ENCODE measurements around the gene CTTN. TPM values are rescaled to one million over a fixed set of nuclear protein-coding genes. Genes with fewer than 3 reads are reported as not detected.

Gene CTTN
- polyA plus RNA-seq, 4 donors: 101 to 218 (median 122) TPM

DNA sequence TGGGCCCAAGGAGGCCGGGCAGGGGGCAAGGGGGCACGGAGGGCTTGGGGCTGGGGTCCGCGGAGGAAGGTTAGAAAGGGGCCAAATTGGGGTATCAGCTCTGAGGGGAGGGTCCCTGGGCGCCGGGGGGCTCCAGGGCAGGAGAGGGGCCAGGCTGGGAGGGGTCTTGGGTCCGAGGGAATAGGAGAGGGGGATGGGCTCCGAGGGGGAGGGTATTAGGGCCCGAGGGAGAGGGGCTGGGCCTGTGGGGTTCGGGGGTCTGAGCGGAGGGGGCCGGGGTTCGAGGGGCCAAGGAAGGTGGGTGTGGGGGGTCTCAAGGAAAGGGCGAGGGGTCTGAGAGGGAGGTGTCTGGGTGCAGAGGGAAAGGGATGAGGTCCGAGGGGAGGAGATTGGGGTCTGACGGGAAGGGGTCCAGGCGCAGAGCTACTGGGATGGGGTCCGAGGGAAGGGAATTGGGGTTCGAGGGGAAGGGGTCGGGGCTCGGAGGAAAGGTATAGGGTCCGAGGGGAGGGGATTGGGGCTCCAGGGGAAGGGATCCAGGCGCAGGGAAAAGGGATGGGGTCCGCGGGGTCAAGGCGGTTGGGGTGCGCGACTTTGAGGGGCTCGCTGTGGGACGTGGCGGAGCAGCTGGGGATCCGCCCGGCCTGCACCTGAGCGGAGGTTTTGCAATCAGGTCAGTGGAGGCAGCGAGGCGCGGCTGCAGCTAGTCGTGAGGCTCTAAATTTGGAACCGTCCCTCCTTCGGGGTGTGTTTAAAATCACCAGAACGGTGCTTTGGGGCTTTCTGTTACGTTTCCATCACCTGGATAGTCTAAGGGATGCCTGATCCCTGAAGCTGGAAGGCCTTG is 728 bp downstream of the CTTN start:
- WGBS, 3 donors: 2 to 5% (median 2%) methylated on average over 41 to 42 of the region's 42 CpGs
- Histone ChIP-seq H3K4me1 (ENCODE audit: control insufficient read depth in 3 of 3, insufficient read depth in 2 of 3, low read depth in 1 of 3, low read length in 2 of 3) (peaks cover 0 to 12% (median 12%) of the 10 kb centered on the region in 3 donors), H3K4me3 (ENCODE audit: low read depth in 1 of 3, low read length in 3 of 3) (peak overlapping the region; percentile 78 to 94 (median 91)), H3K36me3 (ENCODE audit: control insufficient read depth in 3 of 3, insufficient read depth in 2 of 3, low read depth in 1 of 3, low read length in 3 of 3) (peaks cover 0 to 23% (median 0%) of the 10 kb centered on the region in 3 donors), H3K9me3 (ENCODE audit: control insufficient read depth in 2 of 2, insufficient read depth in 1 of 2, low read depth in 1 of 2, low read length in 1 of 2) (no peaks in the 10 kb centered on the region), H3K27ac (ENCODE audit: low read depth in 1 of 3, low read length in 2 of 3) (peak overlapping the region; percentile 75 to 93 (median 86)), H3K27me3 (ENCODE audit: control insufficient read depth in 3 of 3, insufficient read depth in 3 of 3, low read length in 3 of 3) (peaks cover 0 to 3% (median 0%) of the 10 kb centered on the region in 3 donors)
- FAIRE-seq (no peak), DNase-seq (peak in 1 of 2 donors; percentile 15)

DNA sequence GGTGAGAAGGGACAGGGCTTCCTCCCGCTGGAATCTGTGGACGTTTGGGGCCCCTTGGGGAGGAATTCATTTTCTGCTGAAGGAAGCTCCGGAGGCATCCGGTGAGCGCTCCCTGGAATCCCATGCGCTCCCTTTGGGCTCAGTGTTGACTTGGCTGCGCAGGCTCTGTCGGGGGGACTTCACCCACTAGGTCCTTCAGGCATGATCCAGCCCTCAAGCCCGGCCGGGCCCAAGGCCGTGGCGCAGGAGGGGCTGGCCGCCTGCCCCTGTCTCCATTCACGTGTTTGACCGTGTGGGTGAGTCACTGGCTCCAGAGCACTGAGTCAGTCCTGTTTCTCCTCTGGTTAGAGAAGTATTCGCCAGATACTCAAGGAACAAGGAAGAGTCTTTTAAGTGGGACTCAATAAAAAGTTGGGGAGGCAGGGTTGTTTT is 1.4 kb downstream of the CTTN start:
- Histone ChIP-seq H3K27me3 (ENCODE audit: control insufficient read depth in 3 of 3, insufficient read depth in 3 of 3, low read length in 3 of 3) (peaks cover 0 to 3% (median 0%) of the 10 kb centered on the region in 3 donors), H3K27ac (ENCODE audit: low read depth in 1 of 3, low read length in 2 of 3) (peak overlapping the region; percentile 75 to 93 (median 86)), H3K9me3 (ENCODE audit: control insufficient read depth in 2 of 2, insufficient read depth in 1 of 2, low read depth in 1 of 2, low read length in 1 of 2) (no peaks in the 10 kb centered on the region), H3K4me1 (ENCODE audit: control insufficient read depth in 3 of 3, insufficient read depth in 2 of 3, low read depth in 1 of 3, low read length in 2 of 3) (peaks cover 0 to 12% (median 12%) of the 10 kb centered on the region in 3 donors), H3K4me3 (ENCODE audit: low read depth in 1 of 3, low read length in 3 of 3) (peak overlapping the region; percentile 78 to 94 (median 91)), H3K36me3 (ENCODE audit: control insufficient read depth in 3 of 3, insufficient read depth in 2 of 3, low read depth in 1 of 3, low read length in 3 of 3) (peaks cover 0 to 23% (median 0%) of the 10 kb centered on the region in 3 donors)
- FAIRE-seq: no peak
- peak; percentile 81 to 84 for DNase-seq
- 11 to 14% (median 14%) methylated on average over 15 to 16 of the region's 16 CpGs for WGBS, 3 donors

DNA sequence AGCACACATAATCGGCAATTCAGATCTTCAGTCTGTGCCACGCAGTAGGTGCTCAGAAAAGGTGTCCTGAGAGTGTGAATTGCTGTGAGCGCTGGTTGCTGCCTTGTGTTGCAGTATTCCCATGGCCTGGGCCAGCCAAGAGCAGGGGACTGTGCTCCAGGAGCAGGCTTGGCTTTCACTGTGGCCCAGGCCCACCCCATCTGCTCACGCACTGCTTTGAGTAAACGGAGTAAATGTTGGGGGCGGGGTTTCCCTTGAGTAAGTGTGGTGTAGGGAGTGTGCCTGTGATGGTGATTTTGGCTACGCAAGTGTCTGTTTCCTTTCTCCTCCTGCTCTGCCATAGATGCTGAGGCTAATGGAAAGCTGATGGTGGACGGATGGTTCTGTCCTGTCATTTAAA is 2.3 kb downstream of the CTTN start:
- no peak for DNase-seq

DNA sequence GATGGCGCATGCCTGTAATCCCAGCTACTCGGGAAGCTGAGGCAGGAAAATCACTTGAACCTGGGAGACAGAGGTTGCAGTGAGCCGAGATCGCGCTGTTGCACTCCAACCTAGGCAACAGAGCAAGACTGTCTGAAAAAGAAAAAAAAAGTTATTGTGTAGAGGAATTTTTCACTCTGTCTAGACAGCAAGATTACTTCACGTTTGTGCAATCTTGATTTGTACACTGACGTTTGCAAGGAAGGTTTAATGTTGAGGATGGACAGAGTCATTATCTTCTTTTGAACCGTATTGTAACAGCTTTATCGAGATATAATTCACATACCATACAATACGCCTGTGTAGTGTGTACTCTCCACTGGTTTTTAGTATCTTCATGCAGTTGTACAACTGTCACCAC is 3.7 kb downstream of the CTTN start:
- peaks cover 0 to 3% (median 0%) of the 10 kb centered on the region in 3 donors for H3K27me3 ChIP-seq (ENCODE audit: control insufficient read depth in 3 of 3, insufficient read depth in 3 of 3, low read length in 3 of 3)
- FAIRE-seq: no peak
- DNase-seq: no peak
- no peak overlapping the region for H3K4me3 ChIP-seq (ENCODE audit: low read depth in 1 of 3, low read length in 3 of 3)
- WGBS, 3 donors: 84 to 90% (median 86%) methylated on average over 10 of the region's 10 CpGs
- peaks cover 0 to 12% (median 12%) of the 10 kb centered on the region in 3 donors for H3K4me1 ChIP-seq (ENCODE audit: control insufficient read depth in 3 of 3, insufficient read depth in 2 of 3, low read depth in 1 of 3, low read length in 2 of 3)
- H3K36me3 ChIP-seq (ENCODE audit: control insufficient read depth in 3 of 3, insufficient read depth in 2 of 3, low read depth in 1 of 3, low read length in 3 of 3): peaks cover 1 to 27% (median 7%) of the 10 kb centered on the region in 3 donors
- no peaks in the 10 kb centered on the region for H3K9me3 ChIP-seq (ENCODE audit: control insufficient read depth in 2 of 2, insufficient read depth in 1 of 2, low read depth in 1 of 2, low read length in 1 of 2)
- H3K27ac ChIP-seq (ENCODE audit: low read depth in 1 of 3, low read length in 2 of 3): no peak overlapping the region

More for the DNA sequence above, 2.3 kb downstream of the CTTN start:
- H3K9me3 ChIP-seq (ENCODE audit: control insufficient read depth in 2 of 2, insufficient read depth in 1 of 2, low read depth in 1 of 2, low read length in 1 of 2): no peaks in the 10 kb centered on the region
- no peak overlapping the region for H3K4me3 ChIP-seq (ENCODE audit: low read depth in 1 of 3, low read length in 3 of 3)
- H3K36me3 ChIP-seq (ENCODE audit: control insufficient read depth in 3 of 3, insufficient read depth in 2 of 3, low read depth in 1 of 3, low read length in 3 of 3): peaks cover 0 to 20% (median 5%) of the 10 kb centered on the region in 3 donors
- no peak overlapping the region for H3K27ac ChIP-seq (ENCODE audit: low read depth in 1 of 3, low read length in 2 of 3)
- 79 to 89% (median 87%) methylated on average over 8 of the region's 8 CpGs for WGBS, 3 donors
- H3K27me3 ChIP-seq (ENCODE audit: control insufficient read depth in 3 of 3, insufficient read depth in 3 of 3, low read length in 3 of 3): peaks cover 0 to 3% (median 0%) of the 10 kb centered on the region in 3 donors
- H3K4me1 ChIP-seq (ENCODE audit: control insufficient read depth in 3 of 3, insufficient read depth in 2 of 3, low read depth in 1 of 3, low read length in 2 of 3): peaks cover 0 to 12% (median 12%) of the 10 kb centered on the region in 3 donors
- FAIRE-seq: no peak

- no peaks in the 10 kb centered on the region for H3K9me3 ChIP-seq (ENCODE audit: control insufficient read depth in 2 of 2, insufficient read depth in 1 of 2, low read depth in 1 of 2, low read length in 1 of 2)
- H3K4me3 ChIP-seq (ENCODE audit: low read depth in 1 of 3, low read length in 3 of 3): no peak overlapping the region
- H3K4me1 ChIP-seq (ENCODE audit: control insufficient read depth in 3 of 3, insufficient read depth in 2 of 3, low read depth in 1 of 3, low read length in 2 of 3): peaks cover 0 to 12% (median 8%) of the 10 kb centered on the region in 3 donors
- peaks cover 0 to 3% (median 0%) of the 10 kb centered on the region in 3 donors for H3K27me3 ChIP-seq (ENCODE audit: control insufficient read depth in 3 of 3, insufficient read depth in 3 of 3, low read length in 3 of 3)
- no peak for DNase-seq
- FAIRE-seq: no peak
- H3K27ac ChIP-seq (ENCODE audit: low read depth in 1 of 3, low read length in 2 of 3): no peak overlapping the region
- WGBS, 3 donors: 33 to 82% (median 77%) methylated on average over 1 of the region's 1 CpG
- peaks cover 4 to 32% (median 11%) of the 10 kb centered on the region in 3 donors for H3K36me3 ChIP-seq (ENCODE audit: control insufficient read depth in 3 of 3, insufficient read depth in 2 of 3, low read depth in 1 of 3, low read length in 3 of 3)
Measured at GRCh38 chr11:70402685-70403084, 4.4 kb downstream of the CTTN start.

DNA sequence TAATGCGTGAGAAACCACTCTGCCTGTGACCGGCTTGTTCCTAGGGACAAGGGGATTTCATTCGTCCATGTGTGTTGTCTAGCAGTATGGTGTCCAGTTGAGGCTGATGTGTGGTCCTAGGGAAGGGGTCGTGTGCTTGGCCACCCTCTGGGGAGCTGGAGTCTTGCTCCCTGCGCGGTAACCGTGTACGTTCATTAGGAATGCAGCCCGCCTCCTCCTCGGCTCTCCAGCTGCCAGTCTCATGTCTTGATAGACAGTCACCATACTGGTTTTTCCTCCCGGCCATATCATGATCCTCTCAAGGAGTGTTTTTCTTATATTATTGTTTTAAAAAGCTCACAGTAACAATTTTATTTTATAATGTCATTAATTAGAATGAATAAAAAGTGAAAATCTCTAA is 5.9 kb downstream of the CTTN start:
- no peak for DNase-seq
- Histone ChIP-seq H3K27ac (ENCODE audit: low read depth in 1 of 3, low read length in 2 of 3) (no peak overlapping the region), H3K27me3 (ENCODE audit: control insufficient read depth in 3 of 3, insufficient read depth in 3 of 3, low read length in 3 of 3) (peaks cover 0 to 3% (median 0%) of the 10 kb centered on the region in 3 donors), H3K4me1 (ENCODE audit: control insufficient read depth in 3 of 3, insufficient read depth in 2 of 3, low read depth in 1 of 3, low read length in 2 of 3) (peaks cover 0 to 12% (median 8%) of the 10 kb centered on the region in 3 donors), H3K36me3 (ENCODE audit: control insufficient read depth in 3 of 3, insufficient read depth in 2 of 3, low read depth in 1 of 3, low read length in 3 of 3) (peaks cover 11 to 46% (median 17%) of the 10 kb centered on the region in 3 donors), H3K9me3 (ENCODE audit: control insufficient read depth in 2 of 2, insufficient read depth in 1 of 2, low read depth in 1 of 2, low read length in 1 of 2) (no peaks in the 10 kb centered on the region), H3K4me3 (ENCODE audit: low read depth in 1 of 3, low read length in 3 of 3) (no peak overlapping the region)
- WGBS, 3 donors: 90 to 95% (median 94%) methylated on average over 11 of the region's 11 CpGs
- no peak for FAIRE-seq

GRCh38 chr11:70405679-70406395 is 7.5 kb downstream of the CTTN start:
- FAIRE-seq (no peak), DNase-seq (no peak)
- Histone ChIP-seq H3K4me3 (ENCODE audit: low read depth in 1 of 3, low read length in 3 of 3) (no peak overlapping the region), H3K27me3 (ENCODE audit: control insufficient read depth in 3 of 3, insufficient read depth in 3 of 3, low read length in 3 of 3) (no peaks in the 10 kb centered on the region), H3K4me1 (ENCODE audit: control insufficient read depth in 3 of 3, insufficient read depth in 2 of 3, low read depth in 1 of 3, low read length in 2 of 3) (peaks cover 0 to under 1% (median 0%) of the 10 kb centered on the region in 3 donors), H3K36me3 (ENCODE audit: control insufficient read depth in 3 of 3, insufficient read depth in 2 of 3, low read depth in 1 of 3, low read length in 3 of 3) (peaks cover 17 to 52% (median 23%) of the 10 kb centered on the region in 3 donors), H3K9me3 (ENCODE audit: control insufficient read depth in 2 of 2, insufficient read depth in 1 of 2, low read depth in 1 of 2, low read length in 1 of 2) (no peaks in the 10 kb centered on the region), H3K27ac (ENCODE audit: low read depth in 1 of 3, low read length in 2 of 3) (no peak overlapping the region)
- WGBS, 3 donors: 92 to 95% (median 94%) methylated on average over 20 of the region's 20 CpGs

DNA sequence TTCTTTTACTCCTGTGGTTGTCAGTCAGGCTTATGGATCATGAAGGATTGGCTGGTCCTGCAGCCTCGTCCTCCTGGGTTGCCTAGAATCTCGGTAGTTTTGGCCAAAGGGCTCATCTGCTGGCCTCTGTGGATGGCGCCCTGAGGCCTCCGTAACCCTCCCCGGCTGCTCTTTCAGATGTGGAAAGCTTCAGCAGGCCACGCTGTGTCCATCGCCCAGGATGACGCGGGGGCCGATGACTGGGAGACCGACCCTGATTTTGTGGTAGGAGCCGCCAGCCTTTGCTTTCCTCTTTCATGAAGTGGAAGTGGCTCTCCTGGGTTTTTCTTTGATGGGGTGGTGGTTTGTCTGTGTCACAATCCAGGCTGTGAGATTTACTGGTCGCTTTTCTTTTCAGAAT is 8.8 kb downstream of the CTTN start:
- no peaks in the 10 kb centered on the region for H3K27me3 ChIP-seq (ENCODE audit: control insufficient read depth in 3 of 3, insufficient read depth in 3 of 3, low read length in 3 of 3)
- no peak overlapping the region for H3K27ac ChIP-seq (ENCODE audit: low read depth in 1 of 3, low read length in 2 of 3)
- no peaks in the 10 kb centered on the region for H3K4me1 ChIP-seq (ENCODE audit: control insufficient read depth in 3 of 3, insufficient read depth in 2 of 3, low read depth in 1 of 3, low read length in 2 of 3)
- 89 to 94% (median 92%) methylated on average over 13 of the region's 13 CpGs for WGBS, 3 donors
- peaks cover 26 to 64% (median 27%) of the 10 kb centered on the region in 3 donors for H3K36me3 ChIP-seq (ENCODE audit: control insufficient read depth in 3 of 3, insufficient read depth in 2 of 3, low read depth in 1 of 3, low read length in 3 of 3)
- DNase-seq (no peak), FAIRE-seq (no peak)
- H3K4me3 ChIP-seq (ENCODE audit: low read depth in 1 of 3, low read length in 3 of 3): no peak overlapping the region
- H3K9me3 ChIP-seq (ENCODE audit: control insufficient read depth in 2 of 2, insufficient read depth in 1 of 2, low read depth in 1 of 2, low read length in 1 of 2): no peaks in the 10 kb centered on the region

Data from small intestine (tissue), 7 donors.